Ishikawa (cell line): ENCODE results near the gene ITPR2.
A peak's percentile ranks its signal among the peaks of the same experiment; 100 is the strongest.

Source experiments
- CEBPB ChIP-seq: IDR thresholded peaks from 2 replicates; pipeline ENCODE4 v1.6.1; 2012
- CREB1 ChIP-seq: IDR thresholded peaks from 2 replicates; pipeline ENCODE4 v1.6.1; 2012; ENCODE audit warnings: low read depth
- EGR1 ChIP-seq: IDR thresholded peaks from 2 replicates; pipeline ENCODE4 v1.6.1; 2012
- EP300 ChIP-seq: IDR thresholded peaks from 2 replicates; pipeline ENCODE4 v1.6.1; 2012; ENCODE audit warnings: borderline replicate concordance
- FOXM1 ChIP-seq: IDR thresholded peaks from 2 replicates; pipeline ENCODE4 v1.6.1; 2012; ENCODE audit warnings: low read depth, borderline replicate concordance
- MAX ChIP-seq: IDR thresholded peaks from 2 replicates; pipeline ENCODE4 v1.6.1; 2012
- NFIC ChIP-seq: IDR thresholded peaks from 2 replicates; pipeline ENCODE4 v1.6.1; 2012
- RAD21 ChIP-seq: IDR thresholded peaks from 2 replicates; pipeline ENCODE4 v1.6.1; 2012; ENCODE audit warnings: low read depth
- TAF1 ChIP-seq: IDR thresholded peaks from 2 replicates; pipeline ENCODE4 v1.6.1; 2012; ENCODE audit warnings: low read depth, mild to moderate bottlenecking
- TCF12 ChIP-seq: IDR thresholded peaks from 2 replicates; pipeline ENCODE4 v1.6.1; 2012; ENCODE audit warnings: low read depth
- TEAD4 ChIP-seq: IDR thresholded peaks from 2 replicates; pipeline ENCODE4 v1.6.1; 2012
- USF1 ChIP-seq: IDR thresholded peaks from 2 replicates; pipeline ENCODE4 v1.6.1; 2012
- YY1 ChIP-seq: IDR thresholded peaks from 2 replicates; pipeline ENCODE4 v1.6.1; 2012; ENCODE audit warnings: low read depth
- ZBTB7A ChIP-seq: IDR thresholded peaks from 2 replicates; pipeline ENCODE4 v1.6.1; 2012; ENCODE audit warnings: low read depth
- TF ChIP-seq, protein P1 (sequence below): IDR thresholded peaks from 2 replicates; pipeline ENCODE4 v1.6.1; 2012; ENCODE audit warnings: low read depth, mild to moderate bottlenecking

The ITPR2 gene

DNA sequence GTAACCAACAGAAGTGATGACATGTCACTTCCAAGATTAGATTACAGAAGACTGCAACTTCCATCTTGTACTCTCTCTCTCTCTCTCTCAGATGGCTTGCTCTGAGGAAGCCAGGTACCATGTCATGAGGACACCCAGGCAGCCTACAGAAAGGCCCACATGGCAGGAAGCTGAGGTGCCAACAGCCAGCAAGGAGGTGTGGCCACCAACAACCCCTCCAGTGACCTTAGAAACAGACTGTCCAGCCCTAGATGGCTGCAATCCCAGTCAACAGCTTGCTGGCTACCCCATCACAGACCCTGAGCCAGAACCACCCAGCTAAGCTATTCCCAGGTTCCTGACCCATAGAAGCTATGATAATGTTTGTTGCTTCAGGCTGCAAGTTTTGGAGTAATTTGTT is 178.4 kb downstream of the ITPR2 start:
- TF ChIP-seq CEBPB (no peak), TCF12 (no peak), CREB1 (no peak), FOXM1 (no peak), TAF1 (no peak), EP300 (no peak), ZBTB7A (no peak), YY1 (no peak), RAD21 (no peak), EGR1 (no peak), NFIC (no peak), MAX (no peak), TEAD4 (no peak), USF1 (no peak)
- TF ChIP-seq, protein P1, sequence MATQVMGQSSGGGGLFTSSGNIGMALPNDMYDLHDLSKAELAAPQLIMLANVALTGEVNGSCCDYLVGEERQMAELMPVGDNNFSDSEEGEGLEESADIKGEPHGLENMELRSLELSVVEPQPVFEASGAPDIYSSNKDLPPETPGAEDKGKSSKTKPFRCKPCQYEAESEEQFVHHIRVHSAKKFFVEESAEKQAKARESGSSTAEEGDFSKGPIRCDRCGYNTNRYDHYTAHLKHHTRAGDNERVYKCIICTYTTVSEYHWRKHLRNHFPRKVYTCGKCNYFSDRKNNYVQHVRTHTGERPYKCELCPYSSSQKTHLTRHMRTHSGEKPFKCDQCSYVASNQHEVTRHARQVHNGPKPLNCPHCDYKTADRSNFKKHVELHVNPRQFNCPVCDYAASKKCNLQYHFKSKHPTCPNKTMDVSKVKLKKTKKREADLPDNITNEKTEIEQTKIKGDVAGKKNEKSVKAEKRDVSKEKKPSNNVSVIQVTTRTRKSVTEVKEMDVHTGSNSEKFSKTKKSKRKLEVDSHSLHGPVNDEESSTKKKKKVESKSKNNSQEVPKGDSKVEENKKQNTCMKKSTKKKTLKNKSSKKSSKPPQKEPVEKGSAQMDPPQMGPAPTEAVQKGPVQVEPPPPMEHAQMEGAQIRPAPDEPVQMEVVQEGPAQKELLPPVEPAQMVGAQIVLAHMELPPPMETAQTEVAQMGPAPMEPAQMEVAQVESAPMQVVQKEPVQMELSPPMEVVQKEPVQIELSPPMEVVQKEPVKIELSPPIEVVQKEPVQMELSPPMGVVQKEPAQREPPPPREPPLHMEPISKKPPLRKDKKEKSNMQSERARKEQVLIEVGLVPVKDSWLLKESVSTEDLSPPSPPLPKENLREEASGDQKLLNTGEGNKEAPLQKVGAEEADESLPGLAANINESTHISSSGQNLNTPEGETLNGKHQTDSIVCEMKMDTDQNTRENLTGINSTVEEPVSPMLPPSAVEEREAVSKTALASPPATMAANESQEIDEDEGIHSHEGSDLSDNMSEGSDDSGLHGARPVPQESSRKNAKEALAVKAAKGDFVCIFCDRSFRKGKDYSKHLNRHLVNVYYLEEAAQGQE, result no peak

- TF ChIP-seq RAD21, result peak; percentile 97
- no peak for TF ChIP-seq MAX
Measured at GRCh38 chr12:26651566-26652188, 181.3 kb downstream of the ITPR2 start.

DNA sequence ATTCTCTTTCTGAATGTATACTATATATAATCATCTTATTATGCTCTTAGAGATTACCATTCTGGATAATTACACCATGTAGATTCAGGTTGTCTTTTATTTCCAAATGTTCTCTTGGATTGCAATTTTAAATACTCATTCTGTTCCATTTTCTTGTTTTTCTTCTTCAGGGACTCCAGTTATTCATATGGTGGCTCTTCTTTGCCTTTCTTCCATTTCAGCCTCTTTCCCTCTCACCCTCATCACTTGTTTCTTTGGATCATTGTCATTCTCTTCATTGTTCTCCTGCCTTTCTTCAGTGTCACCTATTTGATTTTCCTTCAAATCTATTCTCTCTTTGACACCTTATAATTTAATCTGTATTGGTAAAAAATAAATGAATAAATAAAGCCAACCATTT is 182.0 kb downstream of the ITPR2 start:
- TF ChIP-seq ZBTB7A (no peak), USF1 (no peak), RAD21 (no peak), EGR1 (no peak), CEBPB (no peak), TEAD4 (no peak), MAX (no peak), CREB1 (no peak), NFIC (no peak), EP300 (no peak), FOXM1 (no peak), TCF12 (no peak), YY1 (no peak), TAF1 (no peak)
- TF ChIP-seq, protein P1, result no peak

- TF ChIP-seq CEBPB (no peak), FOXM1 (no peak), NFIC (no peak), TCF12 (no peak)
Measured at GRCh38 chr12:26648999-26649398, 184.0 kb downstream of the ITPR2 start.

DNA sequence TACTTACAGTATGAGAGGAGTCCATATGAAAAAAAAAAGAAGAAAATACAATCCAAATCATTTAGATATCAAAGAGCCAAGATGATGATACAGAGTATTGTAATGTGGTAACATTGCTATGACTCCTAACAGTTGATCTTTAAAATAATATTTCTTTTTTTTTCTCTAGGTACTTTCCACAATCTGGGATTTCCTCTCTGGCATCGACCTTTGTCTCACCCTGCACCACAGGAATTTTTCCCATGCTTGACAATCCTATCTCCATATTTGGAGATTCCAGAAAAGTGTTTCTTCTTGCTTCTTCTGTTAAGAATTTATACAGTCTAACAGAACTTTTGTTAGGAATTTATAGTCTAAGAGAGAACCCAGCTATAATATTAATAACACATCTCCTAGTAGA is 184.4 kb downstream of the ITPR2 start:
- no peak for TF ChIP-seq TAF1
- peak; percentile 44; the same call in 1 of the 2 replicates for TF ChIP-seq TEAD4

- TF ChIP-seq MAX, result no peak
- no peak for TF ChIP-seq TEAD4
- no peak for TF ChIP-seq NFIC
- TF ChIP-seq FOXM1, result no peak
- no peak for TF ChIP-seq TCF12
- TF ChIP-seq YY1, result no peak
- TF ChIP-seq RAD21, result no peak
- no peak for TF ChIP-seq USF1
- no peak for TF ChIP-seq TAF1
- TF ChIP-seq, protein P1, result no peak
- TF ChIP-seq CREB1, result no peak
- no peak for TF ChIP-seq ZBTB7A
- no peak for TF ChIP-seq CEBPB
- no peak for TF ChIP-seq EGR1
- no peak for TF ChIP-seq EP300
Measured at GRCh38 chr12:26648066-26648465, 184.9 kb downstream of the ITPR2 start.
